BLaER1 (cell line): ENCODE results near the gene ARHGAP25.

Experiments used
- H3K27ac ChIP-seq: shearing (Covaris generic); formaldehyde crosslinking; 2 replicates; pipeline ENCODE4 v1.8.1; 2022
- H3K27me3 ChIP-seq: shearing (Covaris generic); formaldehyde crosslinking; 2 replicates; pipeline ENCODE4 v1.8.1; 2022
- H3K36me3 ChIP-seq: shearing (Covaris generic); formaldehyde crosslinking; 2 replicates; pipeline ENCODE4 v1.8.1; 2022
- H3K4me1 ChIP-seq: shearing (Covaris generic); formaldehyde crosslinking; 2 replicates; pipeline ENCODE4 v1.8.1; 2022
- H3K4me2 ChIP-seq: shearing (Covaris generic); formaldehyde crosslinking; 2 replicates; pipeline ENCODE4 v1.8.1; 2022
- H3K4me3 ChIP-seq: shearing (Covaris generic); formaldehyde crosslinking; 2 replicates; pipeline ENCODE4 v1.8.1; 2022
- H3K9ac ChIP-seq: shearing (Covaris generic); formaldehyde crosslinking; 2 replicates; pipeline ENCODE4 v1.8.1; 2022
- H3K9me3 ChIP-seq: shearing (Covaris generic); formaldehyde crosslinking; 2 replicates; pipeline ENCODE4 v1.8.1; 2022
- H4K20me1 ChIP-seq: shearing (Covaris generic); formaldehyde crosslinking; 2 replicates; pipeline ENCODE4 v1.8.1; 2022
- Cebpa-rat ChIP-seq: shearing (Covaris generic); IDR thresholded peaks from 2 replicates; pipeline ENCODE4 v1.8.1; 2022

The ARHGAP25 gene

GRCh38 chr2:68696554-68696953 is 38.1 kb upstream of the ARHGAP25 start:
- H3K27ac ChIP-seq = no peak overlapping the region
- H3K36me3 ChIP-seq = peaks cover 6% of the 10 kb centered on the region; the same call in 1 of the 2 replicates
- H4K20me1 ChIP-seq = no peaks in the 10 kb centered on the region
- no peak for TF ChIP-seq Cebpa-rat
- peaks cover 21% of the 10 kb centered on the region for H3K9me3 ChIP-seq
- H3K27me3 ChIP-seq = no peaks in the 10 kb centered on the region
- H3K4me1 ChIP-seq = no peaks in the 10 kb centered on the region
- H3K9ac ChIP-seq = no peak overlapping the region
- H3K4me2 ChIP-seq = no peak overlapping the region
- H3K4me3 ChIP-seq = no peak overlapping the region

GRCh38 chr2:68698567-68699377 is 35.8 kb upstream of the ARHGAP25 start:
- H3K9me3 ChIP-seq = peaks cover 21% of the 10 kb centered on the region
- no peak overlapping the region for H3K4me2 ChIP-seq

GRCh38 chr2:68700560-68700959 is 34.1 kb upstream of the ARHGAP25 start:
- peaks cover 21% of the 10 kb centered on the region for H3K9me3 ChIP-seq
- H3K4me3 ChIP-seq = no peak overlapping the region
- no peaks in the 10 kb centered on the region for H3K27me3 ChIP-seq
- H4K20me1 ChIP-seq = no peaks in the 10 kb centered on the region
- no peaks in the 10 kb centered on the region for H3K36me3 ChIP-seq
- H3K9ac ChIP-seq = no peak overlapping the region
- no peak for TF ChIP-seq Cebpa-rat
- H3K27ac ChIP-seq = no peak overlapping the region
- H3K4me2 ChIP-seq = no peak overlapping the region
- H3K4me1 ChIP-seq = no peaks in the 10 kb centered on the region

More at GRCh38 chr2:68698567-68699377, 35.8 kb upstream of the ARHGAP25 start:
- no peaks in the 10 kb centered on the region for H3K27me3 ChIP-seq
- H4K20me1 ChIP-seq = no peaks in the 10 kb centered on the region
- no peak for TF ChIP-seq Cebpa-rat
- H3K4me3 ChIP-seq = no peak overlapping the region
- no peak overlapping the region for H3K27ac ChIP-seq
- no peaks in the 10 kb centered on the region for H3K36me3 ChIP-seq
- no peak overlapping the region for H3K9ac ChIP-seq
- H3K4me1 ChIP-seq = no peaks in the 10 kb centered on the region

GRCh38 chr2:68706637-68707036 is 28.0 kb upstream of the ARHGAP25 start:
- Histone ChIP-seq H3K4me2 (no peak overlapping the region), H3K9me3 (no peaks in the 10 kb centered on the region; the same call in 1 of the 2 replicates), H4K20me1 (no peaks in the 10 kb centered on the region), H3K36me3 (no peaks in the 10 kb centered on the region), H3K4me1 (peaks cover 21% of the 10 kb centered on the region), H3K9ac (no peak overlapping the region), H3K4me3 (no peak overlapping the region), H3K27me3 (no peaks in the 10 kb centered on the region), H3K27ac (no peak overlapping the region)
- TF ChIP-seq Cebpa-rat = no peak

- Histone ChIP-seq H4K20me1 (no peaks in the 10 kb centered on the region), H3K9me3 (peaks cover 6% of the 10 kb centered on the region; the same call in 1 of the 2 replicates), H3K4me1 (peaks cover 27% of the 10 kb centered on the region), H3K27me3 (no peaks in the 10 kb centered on the region), H3K4me2 (no peak overlapping the region), H3K36me3 (no peaks in the 10 kb centered on the region), H3K27ac (no peak overlapping the region), H3K9ac (no peak overlapping the region), H3K4me3 (no peak overlapping the region)
- no peak for TF ChIP-seq Cebpa-rat
These were observed 26.0 kb upstream of the ARHGAP25 start for GRCh38 chr2:68708629-68709028.

GRCh38 chr2:68709421-68709911 is 25.1 kb upstream of the ARHGAP25 start:
- no peaks in the 10 kb centered on the region for H3K36me3 ChIP-seq
- H3K27me3 ChIP-seq = no peaks in the 10 kb centered on the region
- peaks cover 35% of the 10 kb centered on the region for H3K4me1 ChIP-seq
- H4K20me1 ChIP-seq = no peaks in the 10 kb centered on the region
- no peak overlapping the region for H3K9ac ChIP-seq
- H3K4me3 ChIP-seq = no peak overlapping the region
- H3K4me2 ChIP-seq = peak overlapping the region; percentile 41
- H3K27ac ChIP-seq = peak overlapping the region; percentile 39
- peaks cover 6% of the 10 kb centered on the region; the same call in 1 of the 2 replicates for H3K9me3 ChIP-seq
- TF ChIP-seq Cebpa-rat = no peak

- H3K4me1 ChIP-seq = peaks cover 44% of the 10 kb centered on the region
- no peaks in the 10 kb centered on the region for H3K27me3 ChIP-seq
- H3K4me2 ChIP-seq = peak overlapping the region; percentile 1; the same call in 1 of the 2 replicates
- no peak for TF ChIP-seq Cebpa-rat
- H3K4me3 ChIP-seq = no peak overlapping the region
- no peak overlapping the region for H3K27ac ChIP-seq
- no peak overlapping the region for H3K9ac ChIP-seq
- H3K9me3 ChIP-seq = peaks cover 6% of the 10 kb centered on the region; the same call in 1 of the 2 replicates
- no peaks in the 10 kb centered on the region for H4K20me1 ChIP-seq
- H3K36me3 ChIP-seq = no peaks in the 10 kb centered on the region
These were observed 24.3 kb upstream of the ARHGAP25 start for GRCh38 chr2:68710336-68710735.

- H3K4me3 ChIP-seq = no peak overlapping the region
- H3K4me1 ChIP-seq = peaks cover 48% of the 10 kb centered on the region
- H3K9ac ChIP-seq = no peak overlapping the region
- no peaks in the 10 kb centered on the region for H3K36me3 ChIP-seq
- no peaks in the 10 kb centered on the region for H3K27me3 ChIP-seq
- H3K9me3 ChIP-seq = peaks cover 6% of the 10 kb centered on the region; the same call in 1 of the 2 replicates
- no peak overlapping the region for H3K27ac ChIP-seq
- H4K20me1 ChIP-seq = no peaks in the 10 kb centered on the region
- peak overlapping the region; percentile 1; the same call in 1 of the 2 replicates for H3K4me2 ChIP-seq
- TF ChIP-seq Cebpa-rat = no peak
These were observed 23.9 kb upstream of the ARHGAP25 start for GRCh38 chr2:68710756-68711155.

- peak overlapping the region; percentile 51 for H3K4me3 ChIP-seq
These were observed 19.7 kb upstream of the ARHGAP25 start for GRCh38 chr2:68714866-68715265.

More at GRCh38 chr2:68714866-68715265, 19.7 kb upstream of the ARHGAP25 start:
- Histone ChIP-seq H3K27me3 (no peaks in the 10 kb centered on the region), H3K36me3 (0 out of 2 replicates have a peak, but pooled peaks cover 10% of the 10 kb centered on the region), H3K9ac (peak overlapping the region; percentile 63; the same call in 1 of the 2 replicates), H3K27ac (peak overlapping the region; percentile 86), H3K4me2 (peak overlapping the region; percentile 74), H3K9me3 (peaks cover 6% of the 10 kb centered on the region; the same call in 1 of the 2 replicates), H3K4me1 (peaks cover 60% of the 10 kb centered on the region), H4K20me1 (no peaks in the 10 kb centered on the region)
- no peak for TF ChIP-seq Cebpa-rat
